Thoracic aorta (tissue), 2 donors: ENCODE data around the gene UMODL1. TPM values are rescaled to one million over a fixed set of nuclear protein-coding genes. Genes with fewer than 3 reads are reported as not detected.

Source experiments
- ATAC-seq: fragments of 150-250 bp; one replicate; pipeline ENCODE4 v1.8.0; 2017; ENCODE audit warnings: low read depth; ENCODE audit not compliant: insufficient number of reproducible peaks, low FRiP score
- DNase-seq: peaks from one replicate; pipeline ENCODE4 v3.0.0-alpha.2; 2020; ENCODE audit warnings: low spot score
- H3K27ac ChIP-seq, 2 donors: fragments of 200-600 bp; sonication (generic); 1 replicate in 1 of 2; 2 replicates in 1 of 2; pipeline ENCODE4 v1.5.1; 2016; ENCODE audit warnings: mild to moderate bottlenecking in 2 of 2, moderate library complexity in 2 of 2
- H3K27me3 ChIP-seq: fragments of 200-600 bp; sonication (generic); replicated peaks from 2 replicates; pipeline ENCODE4 v1.6.0; 2016; ENCODE audit warnings: mild to moderate bottlenecking; ENCODE audit not compliant: insufficient read depth
- H3K36me3 ChIP-seq: fragments of 200-600 bp; sonication (generic); one replicate; pipeline ENCODE4 v1.5.1; 2016
- H3K4me1 ChIP-seq, 2 donors: fragments of 200-600 bp; sonication (generic); 1 replicate in 1 of 2; 2 replicates in 1 of 2; pipeline versions ENCODE4 v1.5.1 to v1.6.0; 2016; ENCODE audit warnings: low read depth in 2 of 2, mild to moderate bottlenecking in 1 of 2; ENCODE audit not compliant: control insufficient read depth in 1 of 2
- H3K4me3 ChIP-seq: fragments of 200-600 bp; sonication (generic); 2 replicates; pipeline ENCODE4 v1.5.1; 2016; ENCODE audit warnings: mild to moderate bottlenecking
- H3K9me3 ChIP-seq: fragments of 200-600 bp; sonication (generic); 2 replicates; pipeline ENCODE4 v1.5.1; 2016
- total RNA-seq, 2 donors: library from RNA; depleted of rRNA; stranded (reverse); fragments of >200 nt; gene quantifications; one replicate each; pipeline versions ENCODE4 v1.1.0 to v1.2.3, GENCODE V29; 2016
- TF ChIP-seq, protein P1 (sequence below): fragments of 200-600 bp; sonication (generic); IDR thresholded peaks from one replicate; pipeline ENCODE4 v1.5.1; 2019; ENCODE audit warnings: antibody characterized with exemption

Gene UMODL1
- total RNA-seq, 2 donors from 2014 or later = 0.14 TPM; not detected in 1

DNA sequence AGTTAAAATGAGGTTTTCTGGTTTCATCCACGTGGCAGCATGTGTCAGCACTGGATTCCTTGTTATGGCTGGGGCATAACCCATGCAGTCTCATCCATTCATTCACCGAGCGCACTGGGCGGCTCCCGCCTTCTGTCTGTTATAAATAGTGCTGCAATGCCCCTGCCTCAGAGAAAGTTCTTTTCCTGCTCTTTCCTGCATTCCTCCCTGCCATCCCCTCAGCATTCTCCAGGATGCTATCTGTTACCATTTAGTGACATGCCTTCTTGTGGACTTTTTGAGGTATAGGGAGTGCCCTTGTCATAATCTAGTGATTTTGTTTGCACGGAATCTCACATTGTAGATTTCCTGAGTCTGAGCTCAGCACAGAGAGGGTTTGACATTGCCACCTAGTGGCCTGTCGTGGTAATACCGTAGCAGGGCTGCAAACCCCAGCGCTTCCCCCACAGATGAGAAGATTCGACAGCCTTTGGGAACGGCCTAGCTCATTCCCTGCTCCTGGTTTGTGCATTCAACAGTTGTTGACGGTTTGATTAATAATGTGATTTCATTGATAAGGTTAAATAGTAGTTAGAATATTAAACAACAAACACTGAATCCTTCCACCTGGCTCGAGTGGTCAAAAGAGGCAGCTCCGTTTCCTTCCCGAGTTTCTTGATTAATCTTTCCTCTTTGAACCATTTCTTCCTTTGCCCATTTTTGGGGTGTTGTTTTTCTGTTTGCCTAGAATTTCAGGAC lies 46.3 kb downstream of the UMODL1 start:
- Histone ChIP-seq H3K4me1 (peaks cover 0 to 6% of the 10 kb centered on the region in 2 donors), H3K9me3 (no peaks in the 10 kb centered on the region), H3K27ac (no peak overlapping the region), H3K27me3 (no peaks in the 10 kb centered on the region), H3K36me3 (no peaks in the 10 kb centered on the region), H3K4me3 (peak overlapping the region; percentile 61)
- TF ChIP-seq, protein P1, sequence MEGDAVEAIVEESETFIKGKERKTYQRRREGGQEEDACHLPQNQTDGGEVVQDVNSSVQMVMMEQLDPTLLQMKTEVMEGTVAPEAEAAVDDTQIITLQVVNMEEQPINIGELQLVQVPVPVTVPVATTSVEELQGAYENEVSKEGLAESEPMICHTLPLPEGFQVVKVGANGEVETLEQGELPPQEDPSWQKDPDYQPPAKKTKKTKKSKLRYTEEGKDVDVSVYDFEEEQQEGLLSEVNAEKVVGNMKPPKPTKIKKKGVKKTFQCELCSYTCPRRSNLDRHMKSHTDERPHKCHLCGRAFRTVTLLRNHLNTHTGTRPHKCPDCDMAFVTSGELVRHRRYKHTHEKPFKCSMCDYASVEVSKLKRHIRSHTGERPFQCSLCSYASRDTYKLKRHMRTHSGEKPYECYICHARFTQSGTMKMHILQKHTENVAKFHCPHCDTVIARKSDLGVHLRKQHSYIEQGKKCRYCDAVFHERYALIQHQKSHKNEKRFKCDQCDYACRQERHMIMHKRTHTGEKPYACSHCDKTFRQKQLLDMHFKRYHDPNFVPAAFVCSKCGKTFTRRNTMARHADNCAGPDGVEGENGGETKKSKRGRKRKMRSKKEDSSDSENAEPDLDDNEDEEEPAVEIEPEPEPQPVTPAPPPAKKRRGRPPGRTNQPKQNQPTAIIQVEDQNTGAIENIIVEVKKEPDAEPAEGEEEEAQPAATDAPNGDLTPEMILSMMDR = peak; percentile 95
- peak; percentile 75 for ATAC-seq
- peak; percentile 30 for DNase-seq

DNA sequence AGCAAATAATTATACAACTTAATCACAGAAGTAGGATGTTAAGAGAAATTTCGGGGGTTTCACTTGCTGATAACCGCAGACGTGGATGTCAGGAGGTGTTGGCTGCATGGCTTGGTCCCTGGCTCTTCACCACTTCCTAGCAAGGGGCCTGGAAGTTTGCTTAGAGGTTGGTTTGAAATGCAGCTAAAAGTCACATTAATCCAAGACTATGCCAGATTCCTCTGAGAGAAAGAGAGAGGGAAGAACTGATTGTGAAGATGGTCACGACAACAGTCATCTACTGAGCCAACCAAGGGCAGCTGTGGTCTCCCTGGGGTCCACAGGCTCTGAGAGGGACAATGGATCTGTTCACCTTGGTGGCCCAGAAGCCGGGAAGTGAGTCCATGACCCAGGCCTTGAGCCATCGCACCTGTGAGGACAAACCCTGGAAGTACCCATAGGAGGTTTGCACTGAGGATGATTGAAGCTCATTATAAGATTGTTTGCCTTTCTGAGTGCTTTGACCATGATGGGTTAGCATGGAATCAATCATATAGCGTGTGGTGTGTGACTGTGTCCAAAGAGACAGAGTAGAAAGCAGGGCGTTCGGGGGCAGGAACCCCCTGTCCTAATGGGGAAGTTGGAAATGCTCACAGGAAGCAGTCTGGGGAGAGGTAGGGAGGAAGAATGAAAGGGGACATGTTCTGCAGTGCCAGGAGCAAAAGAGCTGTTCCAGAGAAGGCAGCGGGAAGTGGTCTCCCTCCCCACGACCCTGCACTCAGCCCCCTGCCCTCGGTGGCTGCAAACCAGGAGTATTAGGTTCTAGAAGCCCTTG lies 47.1 kb downstream of the UMODL1 start:
- no peak overlapping the region for H3K4me3 ChIP-seq
- peaks cover 0 to 6% of the 10 kb centered on the region in 2 donors for H3K4me1 ChIP-seq
- H3K9me3 ChIP-seq = no peaks in the 10 kb centered on the region
- H3K36me3 ChIP-seq = no peaks in the 10 kb centered on the region
- TF ChIP-seq, protein P1 = no peak
- no peak for ATAC-seq
- H3K27ac ChIP-seq = no peak overlapping the region
- no peak for DNase-seq
- no peaks in the 10 kb centered on the region for H3K27me3 ChIP-seq

DNA sequence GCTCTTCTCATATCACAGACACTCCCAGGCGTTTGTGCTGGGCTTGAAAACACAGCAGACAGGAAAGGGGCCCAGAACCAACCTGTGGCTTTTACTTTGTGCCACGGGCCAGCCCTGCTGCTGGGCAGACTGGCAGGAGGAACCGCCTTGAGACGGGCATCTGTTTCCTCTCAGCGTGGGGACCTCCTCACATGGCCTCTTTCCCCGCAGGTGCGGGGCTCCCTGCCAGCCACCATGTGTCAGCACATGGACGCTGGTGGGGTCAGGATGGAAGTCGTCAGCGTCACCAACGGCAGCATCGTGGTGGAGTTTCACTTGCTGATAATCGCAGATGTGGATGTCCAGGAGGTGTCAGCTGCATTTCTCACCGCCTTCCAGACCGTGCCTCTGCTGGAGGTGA lies 47.8 kb downstream of the UMODL1 start:
- Histone ChIP-seq H3K9me3 (no peaks in the 10 kb centered on the region), H3K4me1 (peaks cover 0 to 6% of the 10 kb centered on the region in 2 donors), H3K36me3 (no peaks in the 10 kb centered on the region), H3K27me3 (no peaks in the 10 kb centered on the region), H3K27ac (no peak overlapping the region), H3K4me3 (no peak overlapping the region)
- TF ChIP-seq, protein P1 = no peak
- DNase-seq = no peak
- no peak for ATAC-seq

DNA sequence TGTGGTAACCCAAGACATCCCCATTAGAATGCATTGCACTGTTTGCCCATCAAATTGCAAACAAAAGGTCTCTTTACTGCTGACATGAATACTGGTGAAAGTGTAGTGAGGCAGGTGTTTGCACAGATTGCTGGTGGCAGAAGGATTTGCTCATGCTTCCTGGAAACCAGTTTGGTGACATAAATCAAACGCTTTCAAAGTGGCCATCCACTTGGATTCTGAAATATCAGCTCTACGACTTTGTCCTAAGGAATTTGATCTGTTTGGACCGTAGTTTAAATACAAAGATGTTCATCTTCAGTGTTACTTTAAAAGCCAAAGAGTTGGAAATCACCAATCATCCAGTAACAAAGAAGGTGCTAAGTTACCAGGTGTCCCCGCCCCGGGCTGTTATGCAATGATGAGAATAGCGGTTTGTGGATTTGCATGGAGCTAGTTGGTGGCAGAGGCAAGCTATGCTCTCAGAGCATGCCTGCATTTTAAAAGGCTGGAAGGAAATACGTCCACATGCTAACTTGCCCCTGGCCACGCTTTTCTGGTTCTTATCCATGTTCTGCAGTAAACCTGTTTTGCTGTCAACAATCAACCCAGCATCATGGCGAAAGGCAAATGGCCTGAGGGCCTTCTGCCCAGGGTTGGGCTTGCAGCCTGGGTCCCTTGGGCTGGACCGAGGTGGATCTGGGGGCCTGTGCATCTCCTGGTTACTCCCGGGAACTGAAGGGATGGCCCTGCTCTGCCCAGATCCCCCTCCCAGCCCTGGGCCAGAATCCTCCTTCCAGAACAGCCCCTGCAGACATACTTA lies 49.2 kb downstream of the UMODL1 start:
- no peaks in the 10 kb centered on the region for H3K27me3 ChIP-seq
- TF ChIP-seq, protein P1 = no peak

More for the DNA sequence above, 49.2 kb downstream of the UMODL1 start:
- ATAC-seq (no peak), DNase-seq (no peak)
- Histone ChIP-seq H3K27ac (no peak overlapping the region), H3K9me3 (no peaks in the 10 kb centered on the region), H3K4me3 (no peak overlapping the region), H3K4me1 (peaks cover 0 to 6% of the 10 kb centered on the region in 2 donors), H3K36me3 (no peaks in the 10 kb centered on the region)
